Pancreas (tissue), 10 donors: Measurements from ENCODE around the gene ST8SIA5. TPM values are rescaled to one million over a fixed set of nuclear protein-coding genes. Genes with fewer than 3 reads are reported as not detected.

Experiments used
- ATAC-seq, 4 donors: fragments of 200-7000 bp; cut with Tn5 transposase; one replicate each; pipeline versions ENCODE4 v1.8.0 to v1.9.1; 2020; ENCODE audit warnings: mild to moderate bottlenecking in 4 of 4, moderate library complexity in 4 of 4
- DNase-seq, 6 donors: peaks; one replicate each; pipeline ENCODE4 v3.0.0-alpha.2; 2020
- FAIRE-seq: peaks from 2 replicates; lab custom pipeline; 2012; peaks lifted over from hg19 to GRCh38; lab: Jason Lieb, UNC
- H3K27ac ChIP-seq, 4 donors: fragments of 200-600 bp; sonication (generic); 1 replicate in 3 of 4; 2 replicates in 1 of 4; pipeline versions ENCODE4 v1.5.0 to v1.8.0; 2020
- H3K27me3 ChIP-seq, 4 donors: fragments of 200-600 bp; one replicate each; pipeline ENCODE4 v1.8.0; 2021
- H3K36me3 ChIP-seq, 3 donors: fragments of 200-600 bp; sonication (generic) in 1 of 3; one replicate each; pipeline versions ENCODE4 v1.5.0 to v1.8.0; 2020 to 2021
- H3K4me1 ChIP-seq, 3 donors: fragments of 200-600 bp; one replicate each; pipeline ENCODE4 v1.8.0; 2021
- H3K4me3 ChIP-seq, 4 donors: fragments of 200-600 bp; sonication (generic) in 2 of 4; one replicate each; pipeline versions ENCODE4 v1.5.0 to v1.8.0; 2020 to 2021
- H3K9me3 ChIP-seq, 4 donors: fragments of 200-600 bp; one replicate each; pipeline ENCODE4 v1.8.0; 2021
- WGBS, 2 donors: extraction: QIAGEN DNeasy Blood & Tissue Kit; methylation state at CpG; one replicate each; pipeline ENCODE4 v1.1.7; 2013; 5-methylcytosine and 5-hydroxymethylcytosine counted together
- intact Hi-C, 3 donors: fragments of 100-400 bp; cut with DNase I; formaldehyde crosslinking; loops; one replicate each; pipeline versions ENCODE4 v1.11.1 to v1.14.2; 2022
- polyA plus RNA-seq, 2 donors: library from polyadenylated mRNA; stranded (reverse); fragments of 200-250 nt; gene quantifications; one replicate each; pipeline ENCODE4 v1.2.3, GENCODE V29; 2013
- total RNA-seq, 6 donors: library from RNA; stranded (reverse); fragmentation: NEBNext Ultra II Directional in 4 of 6; extraction: Animal tissue kit (Norgen Biotek cat#: 25700) in 4 of 6; gene quantifications; one replicate each; pipeline versions ENCODE4 v1.2.1 to v1.2.4, GENCODE V29; 2021 to 2023
- TF ChIP-seq, protein P1 (sequence below), 4 donors: fragments of 200-600 bp; sonication (generic) in 3 of 4; IDR thresholded peaks; one replicate each; pipeline versions ENCODE4 v1.5.0 to v1.8.0; 2021; ENCODE audit warnings: antibody characterized with exemption in 4 of 4
- donor health status: healthy with polysubstance abuse.
- donor health status: DM: no; HTN: no; CAD: no; lungs with moderate emphysema.
- donor health status: DM: no; HTN: no; CAD: no.
- donor health status: control.
- donor health status: control.
- donor health status: Bipolar disorder and iron deficiency.
- donor health status: DM: yes; HTN: yes; CAD: no.
- donor health status: DM: no; HTN: no; CAD: no.
- donor health status: DM: no; HTN: no; CAD: no.
- donor health status: DM: yes; HTN: yes; CAD: no.

Gene ST8SIA5
- total and polyA plus RNA-seq, 8 donors: 0.06 to 1.1 (median 0.24) TPM

DNA sequence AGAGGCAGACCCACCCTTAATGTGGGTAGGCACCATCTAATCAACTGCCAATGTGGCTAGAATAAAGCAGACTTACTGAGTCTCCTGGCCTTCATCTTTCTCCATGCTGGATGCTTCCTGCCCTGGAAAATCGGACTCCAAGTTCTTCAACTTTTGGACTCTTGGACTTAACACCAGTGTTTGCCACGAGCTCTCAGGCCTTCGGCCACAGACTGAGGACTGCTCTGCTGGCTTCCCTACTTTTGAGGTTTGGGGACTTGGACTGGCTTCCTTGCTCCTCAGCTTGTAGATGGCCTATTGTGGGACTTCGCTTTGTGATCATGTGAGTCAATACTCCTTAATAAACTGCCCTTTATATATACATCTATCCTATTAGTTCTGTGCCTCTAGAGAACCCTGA lies 21.9 kb downstream of the ST8SIA5 start:
- no peaks in the 10 kb centered on the region for H3K27me3 ChIP-seq
- H3K4me1 ChIP-seq: no peaks in the 10 kb centered on the region
- WGBS, 2 donors: 62 to 73% methylated on average over 4 of the region's 4 CpGs
- FAIRE-seq (no peak), ATAC-seq (no peak), DNase-seq (peak in 1 of 6 donors; percentile 6)
- H3K9me3 ChIP-seq: no peaks in the 10 kb centered on the region
- intact Hi-C loops: no loop called here
- H3K4me3 ChIP-seq: no peak overlapping the region
- TF ChIP-seq, protein P1, sequence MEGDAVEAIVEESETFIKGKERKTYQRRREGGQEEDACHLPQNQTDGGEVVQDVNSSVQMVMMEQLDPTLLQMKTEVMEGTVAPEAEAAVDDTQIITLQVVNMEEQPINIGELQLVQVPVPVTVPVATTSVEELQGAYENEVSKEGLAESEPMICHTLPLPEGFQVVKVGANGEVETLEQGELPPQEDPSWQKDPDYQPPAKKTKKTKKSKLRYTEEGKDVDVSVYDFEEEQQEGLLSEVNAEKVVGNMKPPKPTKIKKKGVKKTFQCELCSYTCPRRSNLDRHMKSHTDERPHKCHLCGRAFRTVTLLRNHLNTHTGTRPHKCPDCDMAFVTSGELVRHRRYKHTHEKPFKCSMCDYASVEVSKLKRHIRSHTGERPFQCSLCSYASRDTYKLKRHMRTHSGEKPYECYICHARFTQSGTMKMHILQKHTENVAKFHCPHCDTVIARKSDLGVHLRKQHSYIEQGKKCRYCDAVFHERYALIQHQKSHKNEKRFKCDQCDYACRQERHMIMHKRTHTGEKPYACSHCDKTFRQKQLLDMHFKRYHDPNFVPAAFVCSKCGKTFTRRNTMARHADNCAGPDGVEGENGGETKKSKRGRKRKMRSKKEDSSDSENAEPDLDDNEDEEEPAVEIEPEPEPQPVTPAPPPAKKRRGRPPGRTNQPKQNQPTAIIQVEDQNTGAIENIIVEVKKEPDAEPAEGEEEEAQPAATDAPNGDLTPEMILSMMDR (IDR thresholded peaks at IDR 0.05): no peak
- no peak overlapping the region for H3K27ac ChIP-seq
- H3K36me3 ChIP-seq: no peaks in the 10 kb centered on the region

DNA sequence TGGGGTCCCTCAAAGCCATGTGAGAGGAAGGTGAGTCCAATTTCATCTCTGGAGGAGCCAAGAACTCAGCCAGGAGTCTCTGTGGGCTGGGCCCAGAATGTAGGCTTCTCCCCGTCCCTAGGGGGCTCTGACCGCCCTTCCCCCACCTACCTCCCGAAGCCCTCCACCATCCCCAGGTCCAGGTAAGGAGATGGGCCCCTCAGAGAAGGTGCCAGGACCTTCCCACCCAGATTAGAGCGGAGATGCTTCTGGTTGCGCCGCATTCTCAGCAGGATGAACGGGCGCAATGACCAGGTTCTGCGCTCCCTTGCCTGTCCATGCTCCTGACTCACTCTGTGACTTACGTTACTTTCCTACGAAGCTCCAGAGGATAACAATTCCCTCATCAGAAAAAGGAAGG lies 23.0 kb downstream of the ST8SIA5 start:
- ATAC-seq: no peak
- Histone ChIP-seq H3K4me1 (no peaks in the 10 kb centered on the region), H3K27ac (no peak overlapping the region), H3K9me3 (no peaks in the 10 kb centered on the region), H3K36me3 (no peaks in the 10 kb centered on the region), H3K27me3 (no peaks in the 10 kb centered on the region), H3K4me3 (no peak overlapping the region)
- no peak for FAIRE-seq
- WGBS, 2 donors: 69 to 73% methylated on average over 11 of the region's 11 CpGs
- intact Hi-C loops: no loop called here
- DNase-seq: peak in 1 of 6 donors; percentile 10
- TF ChIP-seq, protein P1 (IDR thresholded peaks at IDR 0.05): no peak

DNA sequence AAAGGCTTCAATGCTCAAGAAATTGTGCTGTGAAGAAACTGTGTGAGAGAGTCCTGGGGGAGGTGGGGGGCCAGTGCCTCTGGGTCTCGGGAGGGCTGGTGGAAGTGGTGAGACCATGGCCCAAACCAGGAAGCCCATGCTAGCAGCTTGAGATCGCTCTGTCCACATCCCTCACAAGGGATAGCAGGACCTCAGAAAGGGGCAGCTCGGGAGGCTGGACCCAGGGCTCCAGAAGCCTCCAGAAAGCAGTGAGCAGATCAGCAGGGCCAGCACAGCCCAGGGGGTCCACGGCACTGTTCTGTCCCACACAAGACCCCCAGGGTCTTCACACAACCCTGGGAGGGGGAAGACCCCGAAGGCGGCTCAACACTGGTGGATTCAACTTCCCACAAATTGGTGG lies 24.1 kb downstream of the ST8SIA5 start:
- H3K9me3 ChIP-seq: no peaks in the 10 kb centered on the region
- TF ChIP-seq, protein P1 (IDR thresholded peaks at IDR 0.05): no peak
- H3K4me3 ChIP-seq: no peak overlapping the region
- H3K36me3 ChIP-seq: no peaks in the 10 kb centered on the region
- H3K27ac ChIP-seq: no peak overlapping the region
- ATAC-seq (no peak), FAIRE-seq (no peak), DNase-seq (peak in 1 of 6 donors; percentile 32)
- no peaks in the 10 kb centered on the region for H3K27me3 ChIP-seq
- no peaks in the 10 kb centered on the region for H3K4me1 ChIP-seq
- 69 to 77% methylated on average over 6 of the region's 6 CpGs for WGBS, 2 donors
- intact Hi-C loops: no loop called here

DNA sequence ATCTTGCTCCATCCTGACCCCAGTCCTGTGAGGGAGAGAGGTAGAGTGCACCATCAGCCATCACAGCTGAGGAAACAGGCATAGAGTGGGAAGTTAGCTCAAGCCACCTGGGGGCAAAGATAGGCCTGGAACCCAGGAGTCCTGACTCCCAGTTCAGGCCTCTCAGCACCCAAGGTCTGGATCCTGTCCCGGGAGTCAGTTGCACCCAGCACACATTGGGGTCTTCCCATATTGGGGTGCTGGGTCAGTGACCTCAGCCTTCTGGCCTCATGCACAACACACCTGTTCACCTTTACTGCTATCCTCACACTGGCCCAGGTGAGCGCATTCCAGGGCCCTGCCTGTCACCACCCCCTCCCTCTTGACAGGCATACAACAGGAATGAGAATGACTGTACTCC lies 24.7 kb downstream of the ST8SIA5 start:
- DNase-seq: peak in 1 of 6 donors; percentile 26
- intact Hi-C loops: no loop called here

DNA sequence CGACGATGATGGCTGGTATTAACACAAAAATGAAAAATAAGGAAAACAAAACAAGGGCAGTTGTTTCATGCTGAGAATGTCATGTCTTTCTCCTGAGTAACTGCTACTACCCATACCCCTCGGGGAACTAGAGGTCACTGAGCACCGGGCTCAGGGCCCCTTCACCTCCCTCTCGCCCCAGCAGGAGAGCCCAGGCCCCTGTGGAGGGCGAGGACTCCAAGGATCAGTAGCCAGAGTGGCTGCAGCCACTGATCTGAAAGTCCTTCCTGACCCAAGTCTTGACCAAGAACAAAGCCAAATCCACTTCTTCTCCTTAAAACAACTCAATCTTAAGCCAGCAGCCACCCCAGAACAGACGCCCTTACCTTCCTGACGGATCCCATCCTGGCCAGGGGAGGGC lies 25.5 kb downstream of the ST8SIA5 start:
- intact Hi-C loops: no loop called here
- no peak for ATAC-seq
- WGBS, 2 donors: 69 to 71% methylated on average over 8 of the region's 8 CpGs

More for the DNA sequence above, 24.7 kb downstream of the ST8SIA5 start:
- Histone ChIP-seq H3K27me3 (no peaks in the 10 kb centered on the region), H3K4me3 (no peak overlapping the region), H3K27ac (no peak overlapping the region), H3K9me3 (no peaks in the 10 kb centered on the region), H3K36me3 (no peaks in the 10 kb centered on the region), H3K4me1 (no peaks in the 10 kb centered on the region)
- FAIRE-seq (no peak), ATAC-seq (no peak)
- WGBS, 2 donors: 86 to 94% methylated on average over 2 of the region's 2 CpGs
- TF ChIP-seq, protein P1 (IDR thresholded peaks at IDR 0.05): no peak

More for the DNA sequence above, 25.5 kb downstream of the ST8SIA5 start:
- H3K27ac ChIP-seq: no peak overlapping the region
- H3K36me3 ChIP-seq: no peaks in the 10 kb centered on the region
- no peaks in the 10 kb centered on the region for H3K27me3 ChIP-seq
- no peak for FAIRE-seq
- H3K4me1 ChIP-seq: no peaks in the 10 kb centered on the region
- H3K9me3 ChIP-seq: no peaks in the 10 kb centered on the region
- DNase-seq: peak in 1 of 6 donors; percentile 22
- TF ChIP-seq, protein P1 (IDR thresholded peaks at IDR 0.05): no peak
- no peak overlapping the region for H3K4me3 ChIP-seq
